ENCODE results near the gene BPI.

DNA sequence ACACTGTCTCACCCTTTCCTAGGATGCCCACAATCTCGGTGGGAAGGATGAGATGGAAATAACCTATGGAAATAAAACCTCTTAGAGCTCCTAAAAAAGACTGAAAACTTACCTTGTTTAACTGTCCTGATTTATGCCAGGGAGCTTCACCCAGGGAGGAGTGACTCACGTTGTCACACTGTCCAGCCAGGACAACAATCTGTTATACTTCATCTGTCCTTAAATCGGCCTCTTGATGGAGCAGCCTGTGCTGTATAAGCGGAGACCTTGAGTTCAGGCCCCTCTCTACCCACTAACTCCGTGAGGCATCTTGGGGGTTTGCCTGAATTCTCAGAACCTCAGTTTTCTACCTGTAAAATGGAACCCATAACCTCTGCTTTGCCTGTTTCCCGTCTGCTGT is 34.2 kb upstream of the BPI start:
- TF ChIP-seq CTCF (IDR thresholded peaks at IDR 0.05; ENCODE audit: borderline replicate concordance, extremely low read depth, low read length, poor library complexity, severe bottlenecking): no peak
- TF ChIP-seq EZH2 (IDR thresholded peaks at IDR 0.05; ENCODE audit: borderline replicate concordance, low read depth, low read length, severe bottlenecking): no peak

All from DND-41 (cell line).